ENCODE results near the gene WDR86.

The WDR86 gene

GRCh38 chr7:151422212-151422611 lies 12.4 kb upstream of the WDR86 start:
- Histone ChIP-seq H3K36me3 (no peaks in the 10 kb centered on the region), H3K4me3 (ENCODE audit: low read depth, low read length) (no peak overlapping the region), H3K9me3 (no peaks in the 10 kb centered on the region), H3K27me3 (no peaks in the 10 kb centered on the region), H3K4me1 (no peaks in the 10 kb centered on the region)
- DNase-seq: no peak
- TF ChIP-seq CTCF (IDR thresholded peaks at IDR 0.05; ENCODE audit: low read depth, low read length): no peak

DNA sequence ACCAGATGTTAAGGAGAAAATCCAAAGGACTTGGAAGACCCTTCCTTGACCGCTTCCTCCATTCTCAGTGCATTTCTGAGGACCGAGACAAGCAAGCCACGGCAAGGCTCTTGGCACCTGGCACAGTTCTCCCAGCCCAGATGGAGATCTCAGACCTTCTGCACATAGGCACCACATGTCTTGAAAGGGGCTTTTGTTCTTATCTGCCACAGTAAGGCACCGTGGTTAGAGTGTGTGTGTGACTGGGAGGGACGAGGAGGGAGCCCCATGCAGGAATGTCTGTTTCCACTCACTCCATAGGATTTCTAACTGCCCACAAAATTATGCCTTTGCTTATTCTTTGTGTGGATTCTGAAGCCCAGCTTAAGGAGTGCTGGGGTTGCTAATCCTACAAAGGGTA lies 10.3 kb upstream of the WDR86 start:
- Histone ChIP-seq H3K4me3 (ENCODE audit: low read depth, low read length) (no peak overlapping the region), H3K9me3 (no peaks in the 10 kb centered on the region)
- no peak for DNase-seq

DNA sequence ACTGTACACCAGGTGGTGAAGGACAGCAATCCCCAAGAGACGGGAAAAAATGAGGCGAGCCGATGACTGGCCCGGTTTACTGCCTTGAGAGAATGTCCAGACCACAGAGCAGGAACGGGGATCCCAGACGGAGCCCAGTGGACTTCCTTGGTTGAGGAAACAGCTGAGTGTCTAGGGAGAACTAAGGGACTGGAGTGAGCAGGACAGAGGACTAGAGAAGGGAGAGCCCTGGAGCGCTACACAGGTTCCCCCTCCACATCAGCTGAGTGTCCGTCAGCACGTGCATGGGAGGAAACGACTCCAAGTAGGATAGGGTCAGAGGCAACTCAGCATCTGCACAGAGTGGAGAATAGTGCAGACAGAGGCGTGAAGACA lies 7.1 kb upstream of the WDR86 start:
- no peak for DNase-seq
- no peak for TF ChIP-seq CTCF (IDR thresholded peaks at IDR 0.05; ENCODE audit: low read depth, low read length)
- H3K36me3 ChIP-seq: no peaks in the 10 kb centered on the region
- peaks cover 17% of the 10 kb centered on the region for H3K27me3 ChIP-seq
- no peaks in the 10 kb centered on the region for H3K9me3 ChIP-seq
- H3K4me3 ChIP-seq (ENCODE audit: low read depth, low read length): no peak overlapping the region
- no peaks in the 10 kb centered on the region for H3K4me1 ChIP-seq

More for the DNA sequence above, 10.3 kb upstream of the WDR86 start:
- H3K36me3 ChIP-seq: no peaks in the 10 kb centered on the region
- peaks cover 8% of the 10 kb centered on the region for H3K27me3 ChIP-seq
- no peaks in the 10 kb centered on the region for H3K4me1 ChIP-seq
- TF ChIP-seq CTCF (IDR thresholded peaks at IDR 0.05; ENCODE audit: low read depth, low read length): no peak

DNA sequence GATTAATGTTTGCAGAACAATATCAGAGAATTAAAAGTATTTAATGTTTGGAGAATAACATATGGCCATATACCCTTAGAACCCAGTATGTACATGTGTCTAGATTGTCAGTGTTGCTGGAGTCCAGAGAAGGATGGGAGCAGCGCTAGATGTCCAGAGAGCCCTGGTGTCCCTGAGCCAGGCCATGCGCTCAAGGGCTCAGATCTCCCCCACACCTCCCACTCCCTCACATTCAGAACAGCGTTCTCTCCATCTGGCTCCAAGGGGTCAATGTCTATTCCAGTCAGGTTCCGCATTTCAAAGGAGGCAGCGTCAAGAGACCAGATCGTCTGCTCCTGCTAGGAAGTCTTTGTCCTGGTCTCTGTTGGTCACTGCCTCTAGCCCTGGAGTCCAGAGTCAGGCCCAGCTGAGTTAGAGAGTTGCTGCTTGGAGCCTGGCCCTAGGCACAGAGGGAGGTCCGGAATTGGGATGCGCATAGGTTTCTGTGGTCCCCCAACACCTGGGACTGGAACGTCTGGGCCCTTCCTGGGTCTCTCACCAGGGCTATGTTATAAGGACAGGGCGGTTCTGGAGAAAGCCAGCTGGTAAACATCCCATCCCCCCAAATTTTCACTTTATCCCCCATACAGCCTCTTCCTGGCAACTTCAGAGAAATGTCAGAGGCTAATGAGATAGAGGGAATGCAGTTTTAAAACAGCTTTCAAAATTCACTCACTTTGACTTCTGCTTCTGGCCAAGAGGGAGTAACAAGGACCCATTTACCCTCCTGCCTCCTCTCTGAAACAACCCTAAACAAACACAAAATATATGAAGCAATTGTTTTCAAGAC lies 6.5 kb upstream of the WDR86 start:
- H3K4me3 ChIP-seq (ENCODE audit: low read depth, low read length): no peak overlapping the region
- H3K9me3 ChIP-seq: no peaks in the 10 kb centered on the region
- no peak for DNase-seq
- no peak for TF ChIP-seq CTCF (IDR thresholded peaks at IDR 0.05; ENCODE audit: low read depth, low read length)
- peaks cover 23% of the 10 kb centered on the region for H3K27me3 ChIP-seq
- H3K4me1 ChIP-seq: no peaks in the 10 kb centered on the region
- H3K36me3 ChIP-seq: no peaks in the 10 kb centered on the region

DNA sequence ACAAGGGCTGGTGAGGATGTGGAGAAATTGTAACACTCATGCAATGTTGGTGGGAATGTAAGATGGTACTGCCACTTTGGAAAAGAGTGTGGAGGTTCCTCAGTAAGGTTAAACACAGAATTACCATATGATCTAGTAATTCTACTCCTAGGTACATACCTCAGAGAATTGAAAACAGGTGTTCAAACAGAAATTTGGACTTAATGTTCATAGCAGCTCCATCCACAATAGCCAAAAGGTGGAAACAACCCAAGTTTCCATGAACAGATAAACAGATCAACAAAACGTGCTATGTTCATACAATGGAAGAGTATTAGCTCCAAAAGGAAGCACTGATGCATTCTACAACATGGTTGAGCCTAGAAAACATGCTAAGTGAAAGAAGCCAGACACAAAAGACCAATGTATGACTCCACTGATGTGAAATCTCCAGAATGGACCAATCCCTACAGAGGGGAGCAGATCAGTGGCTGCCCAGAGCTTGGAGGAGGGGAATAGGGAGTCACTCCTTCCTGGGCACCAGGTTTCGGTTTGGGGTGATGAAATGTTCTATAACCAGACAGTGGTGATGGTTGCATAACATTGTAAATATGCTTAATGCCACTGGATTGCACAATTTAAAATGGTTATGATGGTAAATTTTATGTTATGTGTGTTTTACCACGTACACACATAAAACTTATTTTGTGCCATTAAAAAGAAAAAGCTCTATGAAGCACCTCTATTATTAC lies 5.7 kb upstream of the WDR86 start:
- peaks cover 31% of the 10 kb centered on the region for H3K27me3 ChIP-seq
- H3K4me1 ChIP-seq: no peaks in the 10 kb centered on the region
- TF ChIP-seq CTCF (IDR thresholded peaks at IDR 0.05; ENCODE audit: low read depth, low read length): no peak
- H3K9me3 ChIP-seq: no peaks in the 10 kb centered on the region
- H3K36me3 ChIP-seq: no peaks in the 10 kb centered on the region
- no peak overlapping the region for H3K4me3 ChIP-seq (ENCODE audit: low read depth, low read length)
- no peak for DNase-seq

DNA sequence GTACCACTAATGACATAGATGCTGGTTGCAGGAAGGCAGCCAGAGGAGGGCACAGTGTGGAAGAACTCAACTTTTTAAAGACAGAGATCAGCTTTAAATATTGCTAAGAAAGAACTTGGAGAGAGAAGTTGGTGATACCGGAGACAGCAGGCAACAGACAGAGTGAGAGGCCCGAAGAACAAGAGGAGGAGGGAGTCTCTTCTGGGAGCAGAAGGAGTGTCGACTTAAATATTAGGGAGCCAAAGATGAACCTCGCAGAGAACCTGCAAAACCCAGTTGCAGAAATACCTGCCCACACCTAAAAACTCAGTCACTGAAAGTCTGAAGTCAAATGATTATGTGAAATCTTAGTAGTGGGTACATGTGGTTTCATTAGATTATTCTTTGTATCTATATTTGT lies 3.4 kb upstream of the WDR86 start:
- Histone ChIP-seq H3K4me3 (ENCODE audit: low read depth, low read length) (no peak overlapping the region), H3K9me3 (no peaks in the 10 kb centered on the region), H3K4me1 (no peaks in the 10 kb centered on the region), H3K36me3 (no peaks in the 10 kb centered on the region), H3K27me3 (peaks cover 54% of the 10 kb centered on the region)
- TF ChIP-seq CTCF (IDR thresholded peaks at IDR 0.05; ENCODE audit: low read depth, low read length): no peak
- DNase-seq: no peak

All from BE2C (cell line).